HepG2 (cell line): ENCODE measurements around the gene BLMH. TPM values are rescaled to one million over a fixed set of nuclear protein-coding genes. Genes with fewer than 3 reads are reported as not detected.

Experiments used
- FOXO1 ChIP-seq: sonication (generic); formaldehyde crosslinking; IDR thresholded peaks from 2 replicates; pipeline ENCODE4 v1.4.0; 2020; ENCODE audit warnings: missing genetic modification reagents
- HIVEP1 ChIP-seq: sonication (generic); formaldehyde crosslinking; IDR thresholded peaks from 2 replicates; pipeline ENCODE4 v1.4.0; 2020; ENCODE audit warnings: mild to moderate bottlenecking, missing genetic modification reagents
- JUND ChIP-seq: sonication (generic); formaldehyde crosslinking; IDR thresholded peaks from 2 replicates; pipeline ENCODE4 v1.8.0; 2022; ENCODE audit warnings: mild to moderate bottlenecking, missing genetic modification reagents
- KAT8 ChIP-seq: IDR thresholded peaks from 2 replicates; pipeline ENCODE4 v1.6.1; 2016; ENCODE audit warnings: missing genetic modification reagents, missing compliant biosample characterization
- KDM5B ChIP-seq: sonication (generic); formaldehyde crosslinking; IDR thresholded peaks from 2 replicates; pipeline ENCODE4 v1.4.0; 2020; ENCODE audit warnings: missing genetic modification reagents, mild to moderate bottlenecking, borderline replicate concordance
- MED1 ChIP-seq: sonication (generic); formaldehyde crosslinking; IDR thresholded peaks from 2 replicates; pipeline ENCODE4 v1.4.0; 2020; ENCODE audit warnings: missing genetic modification reagents
- MTA1 ChIP-seq: sonication (generic); formaldehyde crosslinking; IDR thresholded peaks from 2 replicates; pipeline ENCODE4 v1.4.0; 2020; ENCODE audit warnings: missing genetic modification reagents, mild to moderate bottlenecking, borderline replicate concordance
- NR1H2 ChIP-seq: sonication (generic); formaldehyde crosslinking; IDR thresholded peaks from 2 replicates; pipeline ENCODE4 v1.8.1; 2022; ENCODE audit warnings: low read depth, missing genetic modification reagents, borderline replicate concordance
- PHF21A ChIP-seq: sonication (generic); formaldehyde crosslinking; IDR thresholded peaks from 2 replicates; pipeline ENCODE4 v1.5.0; 2020; ENCODE audit warnings: mild to moderate bottlenecking, missing genetic modification reagents
- PHF5A ChIP-seq: IDR thresholded peaks from one replicate; pipeline ENCODE4 v1.6.1; 2018; ENCODE audit warnings: low read depth, missing genetic modification reagents; ENCODE audit not compliant: unreplicated experiment
- PHF8 ChIP-seq: sonication (generic); formaldehyde crosslinking; IDR thresholded peaks from 2 replicates; pipeline ENCODE4 v1.5.0; 2020; ENCODE audit warnings: missing genetic modification reagents
- SALL1 ChIP-seq: sonication (generic); formaldehyde crosslinking; IDR thresholded peaks from 2 replicates; pipeline ENCODE4 v1.8.0; 2022; ENCODE audit warnings: mild to moderate bottlenecking, missing genetic modification reagents
- SIX1 ChIP-seq: sonication (generic); formaldehyde crosslinking; IDR thresholded peaks from 2 replicates; pipeline ENCODE4 v1.4.0; 2020; ENCODE audit warnings: missing genetic modification reagents, borderline replicate concordance
- SIX4 ChIP-seq: sonication (generic); formaldehyde crosslinking; IDR thresholded peaks from 2 replicates; pipeline ENCODE4 v1.4.0; 2020; ENCODE audit warnings: missing genetic modification reagents
- TGIF2 ChIP-seq: IDR thresholded peaks from 2 replicates; pipeline ENCODE4 v1.6.1; 2016; ENCODE audit warnings: control low read depth, missing compliant biosample characterization
- ZFX ChIP-seq: sonication (generic); formaldehyde crosslinking; IDR thresholded peaks from 2 replicates; pipeline ENCODE4 v1.4.0; 2020; ENCODE audit warnings: mild to moderate bottlenecking, low read depth, missing genetic modification reagents, moderate library complexity
- ZNF136 ChIP-seq: sonication (generic); formaldehyde crosslinking; IDR thresholded peaks from 2 replicates; pipeline ENCODE4 v1.8.1; 2022; ENCODE audit warnings: low read depth, mild to moderate bottlenecking, moderate library complexity, missing genetic modification reagents
- ZNF331 ChIP-seq: sonication (generic); formaldehyde crosslinking; IDR thresholded peaks from 2 replicates; pipeline ENCODE4 v1.4.0; 2020; ENCODE audit warnings: missing genetic modification reagents
- ZNF33B ChIP-seq: sonication (generic); formaldehyde crosslinking; IDR thresholded peaks from 2 replicates; pipeline ENCODE4 v1.5.1; 2020; ENCODE audit warnings: mild to moderate bottlenecking, missing genetic modification reagents
- ZNF549 ChIP-seq: sonication (generic); formaldehyde crosslinking; IDR thresholded peaks from 2 replicates; pipeline ENCODE4 v1.5.0; 2020; ENCODE audit warnings: missing genetic modification reagents
- ZNF558 ChIP-seq: sonication (generic); formaldehyde crosslinking; IDR thresholded peaks from 2 replicates; pipeline ENCODE4 v1.9.0; 2022; ENCODE audit warnings: mild to moderate bottlenecking, missing genetic modification reagents, borderline replicate concordance
- ZNF563 ChIP-seq: sonication (generic); formaldehyde crosslinking; IDR thresholded peaks from 2 replicates; pipeline ENCODE4 v1.8.0; 2022; ENCODE audit warnings: mild to moderate bottlenecking, moderate library complexity, missing genetic modification reagents
- ZNF572 ChIP-seq: sonication (generic); formaldehyde crosslinking; IDR thresholded peaks from 2 replicates; pipeline ENCODE4 v1.5.1; 2020; ENCODE audit warnings: mild to moderate bottlenecking, missing genetic modification reagents
- ZNF781 ChIP-seq: sonication (generic); formaldehyde crosslinking; IDR thresholded peaks from 2 replicates; pipeline ENCODE4 v1.5.1; 2020; ENCODE audit warnings: borderline replicate concordance, mild to moderate bottlenecking, missing genetic modification reagents; ENCODE audit errors: not compliant biosample characterization
- polyA plus RNA-seq, 8 experiments: library from polyadenylated mRNA; depleted of rRNA in 3 of 8; stranded (reverse) in 7 of 8; unstranded in 1 of 8; fragments of >200 nt; fragmentation: Illumina TruSeq in 4 of 8; extraction: Trizol in 4 of 8; gene quantifications; 2 replicates each; pipeline versions ENCODE4 v1.2.1 to v1.2.3, GENCODE V29; 2011 to 2016; ENCODE audit warnings: low read depth in 4 of 8, missing spikeins in 1 of 8, mixed read lengths in 1 of 8; ENCODE audit not compliant: insufficient read depth in 1 of 8
- total RNA-seq, 5 experiments: library from RNA; depleted of rRNA; stranded (reverse); fragments of >200 nt; fragmentation: Illumina TruSeq; extraction: Trizol; gene quantifications; 2 replicates each; pipeline ENCODE4 v1.2.3, GENCODE V29; 2016; ENCODE audit warnings: low read depth in 1 of 5
- TF ChIP-seq, protein P1 (sequence below): sonication (generic); formaldehyde crosslinking; conservative IDR thresholded peaks from 2 replicates; pipeline ENCODE4 v1.4.0; 2020; ENCODE audit warnings: mild to moderate bottlenecking, missing genetic modification reagents, moderate library complexity
- TF ChIP-seq, protein P2 (sequence below): IDR thresholded peaks from 2 replicates; pipeline ENCODE4 v1.6.1; 2012; ENCODE audit warnings: inconsistent platforms
- TF ChIP-seq, protein P3 (sequence below): sonication (generic); formaldehyde crosslinking; IDR thresholded peaks from 2 replicates; pipeline ENCODE4 v1.5.1; 2020; ENCODE audit warnings: missing genetic modification reagents, mild to moderate bottlenecking, borderline replicate concordance
- TF ChIP-seq, protein P4 (sequence below): IDR thresholded peaks from 2 replicates; pipeline ENCODE4 v1.6.1; 2016; ENCODE audit warnings: missing genetic modification reagents, missing compliant biosample characterization

BLMH gene
- total and polyA plus RNA-seq, 2 of the 13 experiments (the other 11 are each of a cell fraction or from before 2014, with no cell fraction given), result 12.1 to 41.0 TPM

DNA sequence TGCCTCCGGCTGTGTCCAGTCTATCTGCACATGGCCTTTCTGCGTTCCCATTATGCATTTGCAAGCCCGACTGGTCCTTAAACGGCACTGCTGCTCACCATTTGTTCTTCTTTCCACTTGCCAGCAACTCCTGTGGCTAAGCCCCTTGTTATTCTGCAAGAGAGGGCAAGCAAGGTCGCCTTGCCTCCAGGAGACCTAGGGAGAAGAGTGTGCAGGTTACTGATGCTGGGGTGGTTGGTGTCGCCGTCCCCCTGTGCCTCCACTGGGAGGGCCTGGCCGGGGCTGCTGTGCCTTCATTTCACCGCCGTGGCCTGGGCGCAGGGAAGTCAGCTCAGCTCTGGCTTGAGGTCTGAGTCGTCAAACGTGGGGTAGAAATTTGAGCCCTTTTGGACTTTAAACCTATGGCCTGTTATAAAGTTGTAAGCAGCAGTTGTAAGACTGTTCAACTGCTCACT lies 69.0 kb downstream of the BLMH start (continued):
- TF ChIP-seq, protein P1, sequence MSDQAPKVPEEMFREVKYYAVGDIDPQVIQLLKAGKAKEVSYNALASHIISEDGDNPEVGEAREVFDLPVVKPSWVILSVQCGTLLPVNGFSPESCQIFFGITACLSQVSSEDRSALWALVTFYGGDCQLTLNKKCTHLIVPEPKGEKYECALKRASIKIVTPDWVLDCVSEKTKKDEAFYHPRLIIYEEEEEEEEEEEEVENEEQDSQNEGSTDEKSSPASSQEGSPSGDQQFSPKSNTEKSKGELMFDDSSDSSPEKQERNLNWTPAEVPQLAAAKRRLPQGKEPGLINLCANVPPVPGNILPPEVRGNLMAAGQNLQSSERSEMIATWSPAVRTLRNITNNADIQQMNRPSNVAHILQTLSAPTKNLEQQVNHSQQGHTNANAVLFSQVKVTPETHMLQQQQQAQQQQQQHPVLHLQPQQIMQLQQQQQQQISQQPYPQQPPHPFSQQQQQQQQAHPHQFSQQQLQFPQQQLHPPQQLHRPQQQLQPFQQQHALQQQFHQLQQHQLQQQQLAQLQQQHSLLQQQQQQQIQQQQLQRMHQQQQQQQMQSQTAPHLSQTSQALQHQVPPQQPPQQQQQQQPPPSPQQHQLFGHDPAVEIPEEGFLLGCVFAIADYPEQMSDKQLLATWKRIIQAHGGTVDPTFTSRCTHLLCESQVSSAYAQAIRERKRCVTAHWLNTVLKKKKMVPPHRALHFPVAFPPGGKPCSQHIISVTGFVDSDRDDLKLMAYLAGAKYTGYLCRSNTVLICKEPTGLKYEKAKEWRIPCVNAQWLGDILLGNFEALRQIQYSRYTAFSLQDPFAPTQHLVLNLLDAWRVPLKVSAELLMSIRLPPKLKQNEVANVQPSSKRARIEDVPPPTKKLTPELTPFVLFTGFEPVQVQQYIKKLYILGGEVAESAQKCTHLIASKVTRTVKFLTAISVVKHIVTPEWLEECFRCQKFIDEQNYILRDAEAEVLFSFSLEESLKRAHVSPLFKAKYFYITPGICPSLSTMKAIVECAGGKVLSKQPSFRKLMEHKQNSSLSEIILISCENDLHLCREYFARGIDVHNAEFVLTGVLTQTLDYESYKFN (CRISPR knock-in tag), result peak; percentile 71
- TF ChIP-seq MTA1 (CRISPR knock-in tag) (0 out of 2 replicates have a peak, but pooled peaks have one; percentile 28), KDM5B (CRISPR knock-in tag) (peak; percentile 25; the same call in 1 of the 2 replicates), SIX1 (peak; percentile 98), ZFX (CRISPR knock-in tag) (peak; percentile 72; the same call in 1 of the 2 replicates), ZNF136 (no peak), MED1 (CRISPR knock-in tag) (no peak), PHF21A (peak; percentile 25; the same call in 1 of the 2 replicates), HIVEP1 (peak; percentile 63; the same call in 1 of the 2 replicates), KAT8 (CRISPR knock-in tag) (peak; percentile 35; the same call in 1 of the 2 replicates), ZNF331 (CRISPR knock-in tag) (no peak), ZNF563 (peak; percentile 60; the same call in 1 of the 2 replicates), TGIF2 (0 out of 2 replicates have a peak, but pooled peaks have one; percentile 24), PHF5A (CRISPR knock-in tag) (no peak), SIX4 (CRISPR knock-in tag) (peak; percentile 98), ZNF33B (CRISPR knock-in tag) (no peak), PHF8 (peak; percentile 40), JUND (no peak), FOXO1 (0 out of 2 replicates have a peak, but pooled peaks have one; percentile 24), ZNF781 (CRISPR knock-in tag) (peak; percentile 40), ZNF549 (CRISPR knock-in tag) (no peak), SALL1 (CRISPR knock-in tag) (peak; percentile 71; the same call in 1 of the 2 replicates), ZNF572 (CRISPR knock-in tag) (0 out of 2 replicates have a peak, but pooled peaks have one; percentile 43), NR1H2 (CRISPR knock-in tag) (no peak), ZNF558 (CRISPR knock-in tag) (no peak)
- TF ChIP-seq, protein P2, sequence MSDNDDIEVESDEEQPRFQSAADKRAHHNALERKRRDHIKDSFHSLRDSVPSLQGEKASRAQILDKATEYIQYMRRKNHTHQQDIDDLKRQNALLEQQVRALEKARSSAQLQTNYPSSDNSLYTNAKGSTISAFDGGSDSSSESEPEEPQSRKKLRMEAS, result peak; percentile 40; the same call in 1 of the 2 replicates
- TF ChIP-seq, protein P3, sequence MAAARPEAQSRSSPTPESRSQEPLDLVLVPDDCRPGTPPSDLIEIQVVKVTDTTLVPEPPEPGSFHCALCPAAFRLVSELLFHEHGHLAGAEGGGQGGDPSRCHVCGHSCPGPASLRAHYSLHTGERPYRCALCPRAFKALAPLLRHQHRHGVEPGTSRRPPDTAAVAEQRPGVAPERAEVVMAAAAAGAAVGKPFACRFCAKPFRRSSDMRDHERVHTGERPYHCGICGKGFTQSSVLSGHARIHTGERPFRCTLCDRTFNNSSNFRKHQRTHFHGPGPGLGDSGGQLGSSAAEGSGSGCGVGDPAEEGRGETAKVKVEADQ (CRISPR knock-in tag), result 0 out of 2 replicates have a peak, but pooled peaks have one; percentile 37
- TF ChIP-seq, protein P4, sequence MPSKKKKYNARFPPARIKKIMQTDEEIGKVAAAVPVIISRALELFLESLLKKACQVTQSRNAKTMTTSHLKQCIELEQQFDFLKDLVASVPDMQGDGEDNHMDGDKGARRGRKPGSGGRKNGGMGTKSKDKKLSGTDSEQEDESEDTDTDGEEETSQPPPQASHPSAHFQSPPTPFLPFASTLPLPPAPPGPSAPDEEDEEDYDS (CRISPR knock-in tag), result peak; percentile 27
